Breast epithelium (tissue), 4 donors: ENCODE results near the gene SPOUT1. TPM values are rescaled to one million over a fixed set of nuclear protein-coding genes. Genes with fewer than 3 reads are reported as not detected.
"Not testable (repeated sequence)": the region's sequence is repeated elsewhere in the genome, so short reads cannot be mapped to it uniquely, and the experiment has no call there.

Experiments used
- DNase-seq, 2 donors: peaks; one replicate each; pipeline ENCODE4 v3.0.0-alpha.2; 2019; ENCODE audit warnings: low spot score in 2 of 2
- H3K27ac ChIP-seq, 2 donors: fragments of 200-600 bp; sonication (generic) in 1 of 2; one replicate each; pipeline ENCODE4 v1.5.1; 2016 to 2019; ENCODE audit warnings: mild to moderate bottlenecking in 1 of 2
- H3K27me3 ChIP-seq, 2 donors: fragments of 200-600 bp; sonication (generic) in 1 of 2; one replicate each; pipeline versions ENCODE4 v1.5.1 to v1.6.0; 2017 to 2019; ENCODE audit warnings: control low read depth in 1 of 2, mild to moderate bottlenecking in 1 of 2
- H3K36me3 ChIP-seq: fragments of 200-600 bp; one replicate; pipeline ENCODE4 v1.5.1; 2019
- H3K4me1 ChIP-seq, 2 donors: fragments of 200-600 bp; sonication (generic); one replicate each; pipeline ENCODE4 v1.5.1; 2016 to 2019; ENCODE audit warnings: control low read depth in 1 of 2
- H3K4me3 ChIP-seq, 3 donors: fragments of 200-600 bp; sonication (generic); 1 replicate in 2 of 3; 2 replicates in 1 of 3; pipeline ENCODE4 v1.5.1; 2016 to 2019; ENCODE audit warnings: mild to moderate bottlenecking in 3 of 3, moderate library complexity in 2 of 3
- H3K9me3 ChIP-seq, 2 donors: fragments of 200-600 bp; sonication (generic) in 1 of 2; one replicate each; pipeline ENCODE4 v1.5.1; 2016 to 2019; ENCODE audit warnings: control low read depth in 1 of 2
- POLR2A ChIP-seq: fragments of 450-650 bp; IDR thresholded peaks from one replicate; pipeline ENCODE4 v1.6.1; 2016; ENCODE audit warnings: antibody characterized with exemption, mild to moderate bottlenecking, moderate library complexity
- POLR2AphosphoS5 ChIP-seq, 3 donors: sonication (generic); formaldehyde crosslinking; IDR thresholded peaks; one replicate each; pipeline ENCODE4 v1.6.1; 2017; ENCODE audit warnings: antibody characterized with exemption in 3 of 3
- intact Hi-C: fragments of 100-400 bp; cut with DNase I; formaldehyde crosslinking; loops from one replicate; pipeline ENCODE4 v1.15.1; 2023; ENCODE audit warnings: low total_unique reads
- total RNA-seq, 3 donors: library from RNA; depleted of rRNA; stranded (reverse); fragments of >200 nt; gene quantifications; one replicate each; pipeline ENCODE4 v1.1.0, GENCODE V29; 2016
- TF ChIP-seq, protein P1 (sequence below), 3 donors: fragments of 450-650 bp; IDR thresholded peaks; one replicate each; pipeline ENCODE4 v1.5.1; 2016 to 2017; ENCODE audit warnings: antibody characterized with exemption in 3 of 3, mild to moderate bottlenecking in 3 of 3, moderate library complexity in 3 of 3

SPOUT1 gene
- total RNA-seq, 3 donors from 2014 or later, result 23.0 to 40.0 (median 31.5) TPM

DNA sequence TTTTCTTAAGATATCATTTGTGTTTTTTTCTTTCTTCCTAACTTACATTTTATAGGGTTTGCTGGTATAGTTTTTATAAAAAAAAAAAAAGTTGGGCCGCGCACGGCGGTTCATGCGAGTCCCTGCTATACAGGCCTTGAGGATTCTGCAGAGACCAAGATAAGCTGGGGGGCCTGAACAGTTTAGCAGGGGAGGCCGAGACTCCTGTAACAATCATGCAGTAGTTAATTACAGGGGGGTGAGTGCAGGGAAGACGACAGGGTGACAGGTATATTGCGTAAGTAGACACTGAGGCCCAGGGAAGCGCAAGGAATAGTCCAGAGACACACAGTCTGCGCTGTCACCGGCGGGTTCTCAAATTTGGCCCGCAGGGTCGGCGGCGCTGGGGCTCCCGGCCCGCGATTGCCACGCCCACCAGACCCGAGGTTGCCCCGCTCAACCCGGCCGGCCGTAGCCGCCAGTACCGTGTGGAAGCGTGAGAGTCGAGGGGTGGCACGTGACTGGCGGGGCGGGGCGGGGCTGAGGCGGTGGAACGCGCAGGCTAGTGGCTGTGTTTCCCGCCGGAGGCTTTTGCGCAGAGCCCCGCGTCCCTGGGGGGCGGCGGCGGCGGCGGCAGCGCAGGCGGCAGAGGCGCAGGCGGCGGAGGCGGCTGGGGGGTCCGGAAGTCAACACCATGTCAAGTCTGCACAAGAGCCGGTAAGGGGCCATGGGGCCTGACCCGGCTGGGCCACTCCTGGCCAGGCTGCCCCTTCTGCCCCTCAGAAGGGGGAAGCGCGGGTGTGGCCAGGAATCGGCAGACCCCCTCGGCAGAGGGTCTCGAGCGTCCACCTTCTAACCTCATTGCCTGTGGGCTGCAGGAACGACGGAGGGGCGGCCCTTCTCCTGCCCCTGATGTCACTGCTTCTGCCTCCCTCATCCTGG lies 42.7 kb downstream of the SPOUT1 start, which contains the start of gene TBC1D13:
Gene TBC1D13 (plus strand): TSS at position 573 of the 921 bp plus-strand sequence. CDS start 101 bp downstream, at position 674.
- no peaks in the 10 kb centered on the region for H3K27me3 ChIP-seq
- DNase-seq, result peak; percentile 81 to 90
- intact Hi-C loops, result no loop called here
- peaks cover 0 to 5% of the 10 kb centered on the region in 2 donors for H3K4me1 ChIP-seq
- H3K9me3 ChIP-seq, result no peaks in the 10 kb centered on the region
- peak within 1 kb of the TSS; percentile 88 to 90 for H3K27ac ChIP-seq
- TF ChIP-seq POLR2A (peak; percentile 35), POLR2AphosphoS5 (IDR thresholded peaks at IDR 0.05) (peak; percentile 71 to 86 (median 77))
- TF ChIP-seq, protein P1, sequence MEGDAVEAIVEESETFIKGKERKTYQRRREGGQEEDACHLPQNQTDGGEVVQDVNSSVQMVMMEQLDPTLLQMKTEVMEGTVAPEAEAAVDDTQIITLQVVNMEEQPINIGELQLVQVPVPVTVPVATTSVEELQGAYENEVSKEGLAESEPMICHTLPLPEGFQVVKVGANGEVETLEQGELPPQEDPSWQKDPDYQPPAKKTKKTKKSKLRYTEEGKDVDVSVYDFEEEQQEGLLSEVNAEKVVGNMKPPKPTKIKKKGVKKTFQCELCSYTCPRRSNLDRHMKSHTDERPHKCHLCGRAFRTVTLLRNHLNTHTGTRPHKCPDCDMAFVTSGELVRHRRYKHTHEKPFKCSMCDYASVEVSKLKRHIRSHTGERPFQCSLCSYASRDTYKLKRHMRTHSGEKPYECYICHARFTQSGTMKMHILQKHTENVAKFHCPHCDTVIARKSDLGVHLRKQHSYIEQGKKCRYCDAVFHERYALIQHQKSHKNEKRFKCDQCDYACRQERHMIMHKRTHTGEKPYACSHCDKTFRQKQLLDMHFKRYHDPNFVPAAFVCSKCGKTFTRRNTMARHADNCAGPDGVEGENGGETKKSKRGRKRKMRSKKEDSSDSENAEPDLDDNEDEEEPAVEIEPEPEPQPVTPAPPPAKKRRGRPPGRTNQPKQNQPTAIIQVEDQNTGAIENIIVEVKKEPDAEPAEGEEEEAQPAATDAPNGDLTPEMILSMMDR (IDR thresholded peaks at IDR 0.05), result no peak
- H3K4me3 ChIP-seq, result peak within 1 kb of the TSS; percentile 78 to 99 (median 98)
- no peaks in the 10 kb centered on the region for H3K36me3 ChIP-seq

DNA sequence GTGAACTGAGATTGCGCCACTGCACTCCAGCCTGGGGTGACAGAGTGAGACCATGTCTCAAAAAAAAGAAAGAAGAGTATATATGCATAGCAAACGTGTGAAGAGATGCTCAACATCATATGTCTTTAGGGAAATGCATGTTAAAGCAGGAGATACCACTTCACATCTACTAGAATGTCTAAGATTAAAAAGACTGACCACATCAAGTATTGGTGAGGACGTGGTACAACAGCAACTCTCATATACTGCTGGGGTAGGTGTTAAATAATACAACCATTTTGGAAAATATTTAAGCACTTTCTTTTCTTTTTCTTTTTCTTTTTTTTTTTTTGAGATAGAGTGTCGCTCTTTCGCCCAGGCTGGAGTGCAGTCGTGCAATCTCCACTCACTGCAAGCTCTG lies 44.2 kb downstream of the SPOUT1 start:
- Histone ChIP-seq H3K4me3 (no peak overlapping the region), H3K4me1 (peaks cover 0 to 5% of the 10 kb centered on the region in 2 donors), H3K27me3 (no peaks in the 10 kb centered on the region), H3K9me3 (no peaks in the 10 kb centered on the region), H3K36me3 (no peaks in the 10 kb centered on the region), H3K27ac (no peak overlapping the region)
- TF ChIP-seq POLR2A, result no peak
- TF ChIP-seq, protein P1 (IDR thresholded peaks at IDR 0.05), result no peak
- DNase-seq, result no peak
- intact Hi-C loops, result no loop called here

DNA sequence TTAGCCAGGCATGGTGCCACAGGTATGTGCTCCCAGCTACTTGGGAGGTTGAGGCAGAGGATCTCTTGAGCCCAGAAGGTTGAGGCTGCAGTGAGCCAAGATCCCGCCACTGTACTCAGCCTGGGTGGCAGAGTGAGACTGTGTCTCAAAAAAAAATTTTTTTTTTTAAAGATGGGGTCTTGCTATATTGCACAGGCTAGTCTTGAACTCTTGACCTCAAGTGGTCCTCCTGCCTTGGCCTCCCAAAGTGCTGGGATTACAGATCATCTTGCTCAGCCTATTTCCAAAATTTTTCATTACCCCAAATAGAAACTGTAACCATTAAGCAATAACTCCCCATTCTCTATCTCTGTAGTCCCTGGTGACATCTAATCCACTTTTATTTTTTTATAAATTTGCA lies 46.9 kb downstream of the SPOUT1 start:
- no peaks in the 10 kb centered on the region for H3K4me1 ChIP-seq
- no peak overlapping the region for H3K27ac ChIP-seq
- no peaks in the 10 kb centered on the region for H3K27me3 ChIP-seq
- no peak for DNase-seq
- no peaks in the 10 kb centered on the region for H3K36me3 ChIP-seq
- H3K9me3 ChIP-seq, result no peaks in the 10 kb centered on the region
- no peak overlapping the region for H3K4me3 ChIP-seq
- intact Hi-C loops, result no loop called here
- TF ChIP-seq, protein P1 (IDR thresholded peaks at IDR 0.05), result no peak
- TF ChIP-seq POLR2AphosphoS5 (IDR thresholded peaks at IDR 0.05) (no peak), POLR2A (no peak)

DNA sequence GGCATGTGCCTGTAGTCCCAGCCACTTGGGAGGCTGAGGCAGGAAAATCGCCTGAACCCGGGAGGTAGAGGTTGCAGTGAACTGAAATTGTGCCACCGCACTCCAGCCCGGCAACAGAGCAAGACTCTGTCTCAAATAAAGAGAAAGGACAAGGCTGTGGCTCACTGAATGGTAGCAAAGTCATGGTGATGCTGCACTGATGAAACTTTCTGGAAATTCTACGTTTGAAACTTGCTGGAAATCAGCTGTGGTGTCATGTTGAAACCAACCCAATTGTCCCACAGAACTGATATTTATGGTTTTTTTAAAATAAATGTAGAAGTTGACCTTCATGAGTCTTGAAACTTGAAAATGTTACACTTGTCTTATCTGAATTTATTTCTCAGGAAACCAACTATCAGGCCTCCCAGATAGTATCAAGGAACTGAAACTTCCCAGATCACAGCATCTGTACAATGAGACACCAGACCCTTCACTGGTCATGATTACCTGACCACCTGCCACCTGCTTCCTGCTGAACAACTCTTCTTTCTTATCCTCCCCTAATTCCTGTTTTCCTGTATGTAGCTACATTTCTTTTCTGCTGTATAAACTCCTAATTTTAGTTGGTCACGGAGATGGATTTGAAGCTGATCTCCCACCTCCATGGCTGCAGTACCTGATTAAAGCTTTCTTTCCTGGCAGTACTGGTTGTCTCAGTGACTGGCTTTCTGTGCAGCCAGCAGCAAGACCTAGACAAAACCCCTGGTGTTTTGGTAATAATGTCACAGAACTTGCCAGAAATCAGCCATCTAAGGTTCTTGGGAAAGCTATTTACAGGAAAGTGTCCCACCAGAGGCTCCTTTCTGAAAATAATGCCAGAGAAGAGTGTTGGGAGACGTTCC lies 48.2 kb downstream of the SPOUT1 start:
- no peaks in the 10 kb centered on the region for H3K9me3 ChIP-seq
- TF ChIP-seq, protein P1 (IDR thresholded peaks at IDR 0.05), result no peak
- no peak for TF ChIP-seq POLR2A
- TF ChIP-seq POLR2AphosphoS5 (IDR thresholded peaks at IDR 0.05), result no peak
- no peak for DNase-seq
- H3K36me3 ChIP-seq, result no peaks in the 10 kb centered on the region
- no peak overlapping the region for H3K4me3 ChIP-seq
- no peaks in the 10 kb centered on the region for H3K4me1 ChIP-seq
- H3K27me3 ChIP-seq, result no peaks in the 10 kb centered on the region
- H3K27ac ChIP-seq, result no peak overlapping the region
- intact Hi-C loops, result no loop called here

DNA sequence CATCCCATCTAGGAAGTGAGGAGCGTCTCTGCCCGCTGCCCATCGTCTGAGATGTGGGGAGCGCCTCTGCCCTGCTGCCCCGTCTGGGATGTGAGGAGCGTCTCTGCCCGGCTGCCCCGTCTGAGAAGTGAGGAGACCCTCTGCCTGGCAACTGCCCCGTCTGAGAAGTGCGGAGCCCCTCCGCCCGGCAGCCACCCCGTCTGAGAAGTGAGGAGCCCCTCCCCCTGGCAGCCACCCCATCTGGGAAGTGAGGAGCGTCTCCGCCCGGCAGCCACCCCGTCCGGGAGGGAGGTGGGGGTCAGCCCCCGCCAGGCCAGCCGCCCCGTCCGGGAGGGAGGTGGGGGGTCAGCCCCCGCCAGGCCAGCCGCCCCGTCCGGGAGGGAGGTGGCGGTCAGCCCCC lies 49.5 kb downstream of the SPOUT1 start:
- intact Hi-C loops, H3K36me3 ChIP-seq, H3K4me3 ChIP-seq, DNase-seq, H3K4me1 ChIP-seq, H3K9me3 ChIP-seq, H3K27ac ChIP-seq, H3K27me3 ChIP-seq: not testable (repeated sequence)
